HG03103 (cell line): ENCODE results near the gene S100A4.

Experiments used
- ATAC-seq: cut with Tn5 transposase; IDR thresholded peaks from one replicate; pipeline ENCODE4 v1.9.1; 2021; ENCODE audit warnings: low read depth; ENCODE audit not compliant: unreplicated experiment

S100A4 gene

DNA sequence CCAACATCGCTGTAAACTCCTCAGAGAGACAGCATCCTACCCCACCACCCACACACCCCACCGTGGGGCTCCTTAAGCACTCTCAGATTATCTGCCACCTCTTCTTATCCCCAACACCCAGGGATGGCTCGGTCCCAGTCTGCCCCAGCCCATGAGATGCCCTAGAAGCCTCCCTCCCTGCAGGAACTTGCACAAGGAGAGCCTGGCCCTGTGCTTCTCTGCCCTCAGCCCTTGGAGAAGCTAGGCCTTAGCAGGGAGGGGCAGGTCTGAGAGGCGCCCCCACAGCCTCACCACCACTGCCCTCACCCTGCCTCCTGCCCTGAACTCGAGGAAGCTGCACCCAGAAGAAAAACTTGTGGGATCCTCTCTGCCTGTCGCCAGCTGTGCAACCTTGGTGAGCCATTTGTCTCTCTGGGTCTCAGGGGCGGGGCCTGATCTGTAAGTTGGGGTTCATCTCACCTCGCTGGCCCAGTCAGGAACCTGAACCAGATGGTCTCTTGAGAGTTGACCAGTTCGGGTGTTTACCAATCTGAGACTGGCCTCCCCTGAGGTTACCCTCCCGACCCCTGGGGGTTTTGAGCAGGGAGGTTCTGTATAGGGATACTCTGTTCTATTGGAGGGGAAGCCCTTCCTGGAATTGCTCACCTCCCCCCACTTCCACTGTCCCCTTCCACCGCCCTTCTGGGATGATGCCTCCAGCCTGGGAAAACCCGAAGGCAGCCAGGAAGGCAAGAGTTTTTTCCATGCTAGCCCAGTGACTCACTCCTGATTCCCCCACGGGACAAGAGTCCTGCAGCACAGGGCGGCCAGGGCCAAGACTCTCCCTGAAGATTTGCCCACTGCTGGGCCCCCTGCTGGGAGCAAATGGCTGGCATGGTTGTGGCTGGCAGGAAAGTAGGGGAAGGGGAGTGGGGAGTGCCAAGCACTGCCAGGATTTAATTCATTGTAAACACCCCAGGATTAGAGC, 3.4 kb upstream of the S100A4 start, which contains the start of gene S100A3:
Gene S100A3 (minus strand): TSS at position 537 of the 967 bp plus-strand sequence. CDS start 773 bp downstream, outside the sequence.
- ATAC-seq: no peak

DNA sequence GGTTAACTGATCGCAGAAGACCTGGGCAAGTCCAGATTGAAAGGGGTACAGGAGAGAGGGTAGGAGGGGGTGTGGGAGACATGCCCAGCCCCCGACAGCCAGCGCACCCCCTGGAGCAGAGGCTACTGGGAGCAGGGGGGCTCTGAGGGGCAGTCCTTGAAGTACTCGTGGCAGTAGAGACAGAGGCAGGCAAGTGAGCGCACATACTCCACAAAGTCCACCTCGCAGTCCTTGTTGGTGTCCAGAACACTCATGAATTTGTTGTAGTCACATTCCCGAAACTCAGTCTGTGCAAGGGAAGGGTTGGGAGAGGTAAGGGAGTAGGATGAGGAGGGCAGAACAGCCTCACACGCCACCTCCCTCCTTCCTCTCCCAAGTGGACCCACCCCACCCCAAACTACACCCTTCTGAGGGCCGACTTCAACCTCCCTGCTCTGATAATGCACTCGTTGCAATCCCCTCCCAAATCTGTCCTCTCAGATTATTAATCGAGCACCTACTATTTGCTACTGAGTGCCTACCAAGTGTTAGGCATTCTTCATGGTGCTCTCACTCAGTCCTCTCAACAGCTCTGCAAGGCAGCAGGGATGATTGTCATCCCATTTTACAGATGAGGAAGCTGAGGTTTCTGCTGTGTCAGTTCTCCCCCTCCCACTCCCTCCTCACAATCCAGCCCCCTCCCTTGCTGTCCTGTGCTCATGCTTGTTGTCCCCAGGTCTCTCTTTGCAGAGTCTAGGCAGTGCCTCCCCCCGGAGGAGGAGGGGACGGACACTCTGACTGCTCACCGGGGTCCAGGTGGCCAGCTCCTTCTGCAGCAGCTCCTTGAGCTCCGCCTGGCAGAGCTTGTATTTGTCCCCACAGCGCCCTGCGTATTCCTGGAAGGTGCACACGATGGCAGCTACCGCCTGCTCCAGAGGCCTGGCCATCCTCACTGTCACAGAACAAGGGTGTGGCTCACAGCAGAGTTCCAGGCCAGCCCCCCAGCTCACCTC, 2.2 kb upstream of the S100A4 start:
- no peak for ATAC-seq

DNA sequence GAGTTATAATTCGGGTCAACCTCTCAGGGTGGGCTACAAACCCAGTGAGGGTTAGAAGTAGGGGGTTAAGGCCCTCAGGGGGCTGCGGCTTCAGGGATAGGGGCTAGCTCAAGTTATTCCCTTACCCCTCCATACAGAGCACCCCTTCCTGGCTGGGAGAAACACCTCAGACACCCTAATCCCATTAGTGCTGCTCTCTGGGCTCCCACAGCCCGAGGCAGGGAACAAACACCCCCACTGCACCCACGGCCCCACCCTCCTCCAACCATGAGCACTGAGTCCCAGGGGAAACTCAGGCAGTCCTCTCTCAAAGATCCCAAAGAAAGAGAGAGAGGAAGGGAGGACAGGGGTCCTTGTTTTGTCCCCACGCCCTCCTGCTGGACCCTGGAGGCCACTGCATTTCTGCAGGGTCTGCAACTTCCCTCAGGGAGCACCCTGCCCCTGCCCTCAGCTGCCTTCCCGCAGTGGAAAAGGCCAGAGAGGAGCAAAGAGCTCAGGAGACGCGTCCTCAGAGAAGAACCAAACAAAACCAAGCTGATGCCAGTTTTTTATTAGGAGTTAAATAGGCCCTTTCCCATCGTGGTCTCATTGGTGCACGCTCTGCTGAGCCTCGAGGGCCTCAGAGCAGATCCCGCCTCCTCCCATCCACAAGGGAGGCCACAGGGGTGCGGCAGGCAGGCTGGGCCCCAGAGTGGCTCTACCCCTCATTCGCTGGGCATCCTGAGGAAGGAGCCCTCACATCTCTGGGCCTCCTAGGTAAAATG, 1.4 kb upstream of the S100A4 start:
- no peak for ATAC-seq

DNA sequence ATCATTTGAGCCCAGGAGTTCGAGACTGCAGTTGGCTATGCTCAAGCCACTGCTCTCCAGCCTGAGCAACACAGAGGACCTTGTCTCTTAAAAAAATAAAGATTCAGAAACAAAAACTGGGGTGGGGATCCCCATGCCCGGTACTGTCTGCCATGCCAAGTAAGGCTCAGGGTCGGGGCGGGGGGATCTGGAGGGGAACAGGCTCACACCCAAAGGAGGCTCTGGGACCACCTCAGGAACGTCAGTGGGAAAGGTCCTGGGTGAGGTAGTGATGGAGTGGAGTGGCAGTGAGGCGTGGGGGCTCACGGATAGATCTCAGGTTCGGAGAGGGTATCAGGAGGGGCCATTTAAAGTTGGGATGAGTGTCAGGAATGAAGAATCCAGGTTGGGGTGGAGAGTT, 765 bp upstream of the S100A4 start:
- ATAC-seq: no peak

DNA sequence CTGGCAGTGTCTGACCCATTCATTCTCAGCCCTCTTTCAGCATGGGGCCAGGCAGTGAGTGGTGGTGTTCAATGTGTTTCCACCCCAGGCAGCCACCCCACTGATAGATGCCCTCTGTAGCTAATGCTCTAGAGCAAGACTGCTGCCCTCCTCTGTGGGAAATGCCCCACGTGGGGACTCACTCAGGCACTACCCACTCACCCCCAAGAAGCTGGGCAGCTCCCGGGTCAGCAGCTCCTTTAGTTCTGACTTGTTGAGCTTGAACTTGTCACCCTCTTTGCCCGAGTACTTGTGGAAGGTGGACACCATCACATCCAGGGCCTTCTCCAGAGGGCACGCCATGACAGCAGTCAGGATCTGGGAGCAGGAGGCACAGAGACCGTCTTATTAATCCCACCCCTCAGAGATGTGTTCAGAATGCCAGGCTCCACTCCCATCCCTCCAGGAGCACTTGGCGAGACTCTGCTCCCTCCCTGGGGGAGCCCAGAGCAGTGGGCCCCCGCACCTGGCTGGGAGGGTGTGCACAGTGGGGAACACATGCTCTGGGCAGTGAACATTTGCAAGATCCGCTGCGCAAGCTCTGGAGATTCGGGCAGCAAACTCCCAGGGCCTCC, 1.0 kb downstream of the S100A4 start:
- no peak for ATAC-seq

- no peak for ATAC-seq
These were observed 1.9 kb downstream of the S100A4 start for GRCh38 chr1:153543736-153544135.

- no peak for ATAC-seq
These were observed 2.5 kb downstream of the S100A4 start for GRCh38 chr1:153542956-153543711.

DNA sequence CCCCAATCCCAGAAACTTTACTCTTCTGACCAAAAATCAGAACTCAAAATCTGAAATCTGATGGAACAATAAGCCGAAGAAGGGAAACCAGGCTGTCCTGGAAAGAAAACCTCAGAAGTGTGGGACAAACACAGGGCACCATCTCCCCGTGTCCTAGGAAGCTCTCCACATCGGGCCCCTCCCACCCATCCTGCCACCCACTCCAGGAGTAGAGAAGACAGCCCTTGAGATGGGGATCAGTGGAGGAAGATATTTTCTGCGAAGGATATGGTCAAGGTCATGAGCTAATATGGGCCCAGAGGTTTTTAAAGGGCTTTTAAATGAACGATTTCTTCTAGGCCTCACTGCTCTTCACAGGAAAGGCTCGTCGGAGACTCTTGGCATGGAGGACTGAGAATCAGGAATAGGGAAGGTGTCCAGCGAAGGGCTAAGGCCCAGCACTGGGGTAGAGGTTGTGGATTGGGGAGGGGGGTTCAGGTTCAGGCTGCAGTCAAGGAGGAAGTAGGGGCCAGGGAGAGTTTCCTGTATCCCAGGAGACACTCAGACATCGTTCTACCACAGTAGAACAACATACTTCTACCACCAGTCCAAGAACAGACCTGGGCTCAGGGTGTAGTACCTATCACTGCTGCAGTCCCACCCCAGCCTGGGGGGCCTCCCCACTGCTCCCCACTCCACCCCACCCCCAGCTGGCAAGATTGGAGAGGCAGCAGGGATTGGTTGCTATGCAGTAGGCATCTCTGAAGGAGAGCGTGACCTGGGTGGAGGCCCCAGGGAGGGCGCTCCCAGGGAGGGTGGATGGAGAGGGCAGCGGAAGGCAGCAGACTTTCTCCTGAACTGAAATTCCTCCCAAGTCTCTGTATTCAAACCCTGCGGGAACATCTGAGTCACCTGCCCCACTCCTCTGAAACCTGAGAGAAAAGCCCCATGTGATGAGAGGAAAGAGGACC, 3.7 kb downstream of the S100A4 start:
- ATAC-seq: no peak

- ATAC-seq: no peak
These were observed 4.9 kb downstream of the S100A4 start, which contains the start of gene S100A5 for GRCh38 chr1:153540394-153541361. S100A5 (minus strand) TSS chr1:153540934; CDS start chr1:153540191, 743 bp downstream.

DNA sequence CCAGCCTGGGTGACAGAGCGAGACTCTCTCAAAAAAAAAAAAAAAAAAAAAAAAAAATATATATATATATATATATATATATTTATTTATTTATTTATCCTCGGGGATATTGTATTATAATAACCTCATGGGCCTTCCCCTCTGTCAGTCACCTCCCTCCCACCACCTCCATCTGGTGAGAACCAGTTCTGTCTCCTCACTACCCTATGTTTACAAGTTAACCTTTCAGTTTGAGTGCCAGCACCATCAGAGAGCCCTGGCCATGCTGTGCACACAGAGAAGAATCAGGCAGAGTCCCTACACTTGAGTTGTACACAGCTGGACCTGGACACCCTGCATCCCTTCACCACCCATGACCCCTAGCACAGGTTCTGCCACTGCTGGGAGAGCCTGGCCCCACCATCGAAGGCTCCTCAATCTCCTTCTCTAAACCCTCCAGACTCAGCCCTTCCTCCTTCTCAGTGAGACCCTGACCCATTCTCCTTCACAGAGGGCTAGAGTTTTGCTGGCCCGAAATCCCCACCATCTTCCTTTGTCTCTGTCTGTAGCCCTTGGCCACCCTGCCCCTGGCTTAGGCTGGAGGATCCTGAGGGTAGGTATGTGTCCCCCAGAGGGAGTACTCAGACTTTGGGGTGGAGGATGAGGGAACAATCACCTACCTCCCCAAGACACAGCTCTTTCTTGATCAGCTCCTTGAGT, 6.1 kb downstream of the S100A4 start:
- no peak for ATAC-seq

DNA sequence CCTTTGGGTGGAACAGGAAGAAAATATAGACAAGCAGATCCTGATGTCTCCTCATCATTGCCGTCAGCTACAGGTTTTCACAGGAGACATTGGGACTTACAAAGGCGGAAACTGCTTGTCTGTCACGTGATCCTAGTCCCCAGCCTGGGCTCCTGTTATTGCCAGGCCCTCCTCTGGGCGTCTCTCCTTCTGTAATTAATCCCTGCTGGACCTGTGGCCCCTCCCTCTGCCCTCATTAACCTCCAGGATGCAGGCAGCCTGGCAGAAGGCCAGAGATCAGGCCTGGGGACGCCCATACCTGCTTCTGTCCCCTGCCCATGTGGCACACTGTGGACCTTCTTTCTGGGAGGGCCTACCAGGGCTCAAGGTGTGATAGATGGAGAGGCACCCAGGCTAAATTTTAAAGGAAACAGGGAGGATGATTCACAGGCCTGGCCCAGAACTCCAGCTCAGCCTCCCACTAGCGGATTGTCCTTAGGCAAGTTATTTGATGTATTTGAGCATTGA, 7.2 kb downstream of the S100A4 start:
- no peak for ATAC-seq

DNA sequence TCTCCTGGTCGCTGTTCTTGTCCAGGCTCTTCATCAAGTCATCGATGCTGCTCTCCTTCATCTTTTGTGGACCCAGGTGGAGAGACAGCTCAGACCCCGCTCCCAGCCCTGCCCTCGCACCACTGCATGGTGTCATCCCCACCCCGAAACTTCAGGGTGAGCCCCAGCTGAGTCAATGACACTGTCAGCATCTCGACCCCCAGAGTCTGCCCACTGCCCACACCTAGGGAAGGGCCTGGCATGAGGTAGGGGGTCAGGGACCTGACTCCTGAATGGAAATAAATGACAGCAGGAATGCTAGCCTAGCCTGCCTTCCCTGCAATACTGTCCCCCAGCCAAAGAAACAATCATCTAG, 8.3 kb downstream of the S100A4 start:
- ATAC-seq: no peak

- ATAC-seq: no peak
These were observed 8.8 kb downstream of the S100A4 start for GRCh38 chr1:153536671-153537375.

DNA sequence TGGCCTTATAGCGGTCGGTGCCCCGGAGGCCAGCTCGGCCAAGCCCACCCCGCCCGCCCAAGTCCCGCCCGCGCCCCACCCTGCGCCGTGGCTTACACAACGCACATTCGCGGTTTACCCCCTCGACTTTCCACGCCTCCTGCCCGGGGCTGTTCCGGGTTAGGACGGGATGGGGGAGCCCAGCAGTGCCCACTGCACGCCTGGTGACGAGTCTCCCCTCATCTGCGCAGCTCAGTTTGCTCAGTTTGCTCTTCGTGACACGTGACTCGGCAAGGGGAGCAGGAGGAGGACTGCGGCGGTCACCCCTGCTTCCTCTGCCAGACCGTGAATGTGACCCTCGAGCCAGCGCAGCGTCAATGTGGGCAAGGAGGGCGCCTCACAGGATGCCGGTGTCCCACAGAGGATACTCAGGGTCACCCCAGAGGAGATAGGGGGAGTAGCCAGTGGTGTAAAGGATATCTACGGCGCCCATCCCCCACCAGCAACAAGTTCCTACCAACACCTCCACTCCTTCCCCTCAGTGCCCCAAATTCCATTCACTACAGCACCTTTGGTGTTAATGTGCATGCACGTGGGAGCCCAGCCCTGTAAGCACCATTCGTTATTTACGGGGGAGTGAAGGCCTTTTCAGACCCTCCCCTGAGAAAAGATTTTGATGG, 9.5 kb downstream of the S100A4 start:
- no peak for ATAC-seq
